ENCODE measurements around the gene KDM2B. TPM values are rescaled to one million over a fixed set of nuclear protein-coding genes. Genes with fewer than 3 reads are reported as not detected.
"Not testable (repeated sequence)": the region's sequence is repeated elsewhere in the genome, so short reads cannot be mapped to it uniquely, and the experiment has no call there.

KDM2B gene
- total RNA-seq, 1 experiment from 2014 or later: 37.2 TPM

- DNase-seq (ENCODE audit: low spot score): not testable (repeated sequence)
Observed at GRCh38 chr12:121584885-121585284, 4.1 kb upstream of the KDM2B start.

GRCh38 chr12:121583334-121583661 lies 2.5 kb upstream of the KDM2B start:
- DNase-seq (ENCODE audit: low spot score): not testable (repeated sequence)

GRCh38 chr12:121582583-121583333 lies 1.9 kb upstream of the KDM2B start:
- no peak for DNase-seq (ENCODE audit: low spot score)

GRCh38 chr12:121581686-121582429 lies 1.0 kb upstream of the KDM2B start:
- DNase-seq (ENCODE audit: low spot score): no peak

- DNase-seq (ENCODE audit: low spot score): peak; percentile 28
Observed at GRCh38 chr12:121579981-121580868, 598 bp downstream of the KDM2B start.

GRCh38 chr12:121579190-121579791 lies 1.5 kb downstream of the KDM2B start:
- DNase-seq (ENCODE audit: low spot score): no peak

- no peak for DNase-seq (ENCODE audit: low spot score)
Observed at GRCh38 chr12:121578230-121579189, 2.3 kb downstream of the KDM2B start.

- DNase-seq (ENCODE audit: low spot score): no peak
Observed at GRCh38 chr12:121577443-121578180, 3.2 kb downstream of the KDM2B start.

- DNase-seq (ENCODE audit: low spot score): peak; percentile 62
Observed at GRCh38 chr12:121576851-121577391, 3.9 kb downstream of the KDM2B start.

GRCh38 chr12:121575952-121576625 lies 4.7 kb downstream of the KDM2B start:
- no peak for DNase-seq (ENCODE audit: low spot score)

GRCh38 chr12:121575051-121575450 lies 5.8 kb downstream of the KDM2B start:
- no peak for DNase-seq (ENCODE audit: low spot score)

- no peak for DNase-seq (ENCODE audit: low spot score)
Observed at GRCh38 chr12:121574025-121574424, 6.8 kb downstream of the KDM2B start.

GRCh38 chr12:121571920-121572319 lies 8.9 kb downstream of the KDM2B start:
- DNase-seq (ENCODE audit: low spot score): no peak

- DNase-seq (ENCODE audit: low spot score): no peak
Observed at GRCh38 chr12:121570467-121571283, 10.1 kb downstream of the KDM2B start.

- DNase-seq (ENCODE audit: low spot score): no peak
Observed at GRCh38 chr12:121568971-121569751, 11.7 kb downstream of the KDM2B start.

GRCh38 chr12:121568518-121568917 lies 12.3 kb downstream of the KDM2B start:
- DNase-seq (ENCODE audit: low spot score): no peak

- DNase-seq (ENCODE audit: low spot score): no peak
Observed at GRCh38 chr12:121565076-121565475, 15.7 kb downstream of the KDM2B start.

Measured in A172 (cell line).